ENCODE measurements around the gene ADAMTS13.

ADAMTS13 gene

DNA sequence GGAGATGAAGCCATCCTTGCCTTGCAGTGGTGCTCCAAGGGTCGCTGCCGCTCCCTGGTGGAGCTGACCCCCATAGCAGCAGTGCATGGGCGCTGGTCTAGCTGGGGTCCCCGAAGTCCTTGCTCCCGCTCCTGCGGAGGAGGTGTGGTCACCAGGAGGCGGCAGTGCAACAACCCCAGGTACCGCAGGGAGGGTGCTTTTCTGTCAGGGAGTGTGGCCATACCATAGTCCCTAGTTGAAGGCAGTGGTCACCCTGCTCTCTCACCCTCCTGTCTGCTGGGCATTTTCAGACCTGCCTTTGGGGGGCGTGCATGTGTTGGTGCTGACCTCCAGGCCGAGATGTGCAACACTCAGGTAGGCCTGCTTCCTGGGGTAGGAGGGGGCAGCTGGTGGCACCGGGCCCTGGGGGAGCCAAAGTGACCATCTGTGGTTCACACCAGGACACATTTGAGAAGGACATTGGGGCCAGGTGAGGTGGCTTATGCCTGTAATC lies 11.2 kb downstream of the ADAMTS13 start:
- H3K9ac ChIP-seq, result no peak overlapping the region
- peaks cover 71% of the 10 kb centered on the region for H3K27me3 ChIP-seq (ENCODE audit: insufficient read depth, low read depth)
- H2AFZ ChIP-seq (ENCODE audit: low read depth), result no peak overlapping the region
- no peaks in the 10 kb centered on the region for H3K79me2 ChIP-seq (ENCODE audit: insufficient read depth, low read depth)
- H4K20me1 ChIP-seq (ENCODE audit: insufficient read depth), result no peaks in the 10 kb centered on the region
- H3K4me1 ChIP-seq (ENCODE audit: low read depth, poor library complexity, severe bottlenecking), result no peaks in the 10 kb centered on the region
- no peak overlapping the region for H3K27ac ChIP-seq
- no peak overlapping the region for H3K4me2 ChIP-seq
- no peak overlapping the region for H3K4me3 ChIP-seq (IDR thresholded peaks at IDR 0.05; ENCODE audit: insufficient read depth, low read depth, low read length)
- H3K36me3 ChIP-seq (ENCODE audit: insufficient read depth), result no peaks in the 10 kb centered on the region
- TF ChIP-seq, protein P1, sequence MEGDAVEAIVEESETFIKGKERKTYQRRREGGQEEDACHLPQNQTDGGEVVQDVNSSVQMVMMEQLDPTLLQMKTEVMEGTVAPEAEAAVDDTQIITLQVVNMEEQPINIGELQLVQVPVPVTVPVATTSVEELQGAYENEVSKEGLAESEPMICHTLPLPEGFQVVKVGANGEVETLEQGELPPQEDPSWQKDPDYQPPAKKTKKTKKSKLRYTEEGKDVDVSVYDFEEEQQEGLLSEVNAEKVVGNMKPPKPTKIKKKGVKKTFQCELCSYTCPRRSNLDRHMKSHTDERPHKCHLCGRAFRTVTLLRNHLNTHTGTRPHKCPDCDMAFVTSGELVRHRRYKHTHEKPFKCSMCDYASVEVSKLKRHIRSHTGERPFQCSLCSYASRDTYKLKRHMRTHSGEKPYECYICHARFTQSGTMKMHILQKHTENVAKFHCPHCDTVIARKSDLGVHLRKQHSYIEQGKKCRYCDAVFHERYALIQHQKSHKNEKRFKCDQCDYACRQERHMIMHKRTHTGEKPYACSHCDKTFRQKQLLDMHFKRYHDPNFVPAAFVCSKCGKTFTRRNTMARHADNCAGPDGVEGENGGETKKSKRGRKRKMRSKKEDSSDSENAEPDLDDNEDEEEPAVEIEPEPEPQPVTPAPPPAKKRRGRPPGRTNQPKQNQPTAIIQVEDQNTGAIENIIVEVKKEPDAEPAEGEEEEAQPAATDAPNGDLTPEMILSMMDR (conservative IDR thresholded peaks at IDR 0.05; ENCODE audit: low read depth, low read length), result no peak

DNA sequence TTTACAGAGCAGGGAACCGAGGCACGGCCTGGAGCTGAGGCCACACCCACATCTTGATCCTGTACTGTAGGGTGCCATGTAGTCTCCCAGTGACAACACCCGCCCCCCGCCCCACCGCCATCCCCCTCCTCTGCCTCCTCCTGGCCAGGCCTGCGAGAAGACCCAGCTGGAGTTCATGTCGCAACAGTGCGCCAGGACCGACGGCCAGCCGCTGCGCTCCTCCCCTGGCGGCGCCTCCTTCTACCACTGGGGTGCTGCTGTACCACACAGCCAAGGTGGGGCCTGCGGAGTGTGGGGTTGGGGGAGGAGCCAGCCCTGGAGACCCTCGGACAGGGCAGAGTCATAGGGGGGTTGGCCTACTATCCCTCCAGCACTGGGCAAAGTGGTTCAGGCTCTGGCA lies 14.5 kb downstream of the ADAMTS13 start:
- Histone ChIP-seq H3K27me3 (ENCODE audit: insufficient read depth, low read depth) (peaks cover 89% of the 10 kb centered on the region), H2AFZ (ENCODE audit: low read depth) (no peak overlapping the region), H3K9ac (no peak overlapping the region), H3K79me2 (ENCODE audit: insufficient read depth, low read depth) (no peaks in the 10 kb centered on the region), H4K20me1 (ENCODE audit: insufficient read depth) (no peaks in the 10 kb centered on the region), H3K4me1 (ENCODE audit: low read depth, poor library complexity, severe bottlenecking) (no peaks in the 10 kb centered on the region), H3K4me3 (IDR thresholded peaks at IDR 0.05; ENCODE audit: insufficient read depth, low read depth, low read length) (no peak overlapping the region), H3K27ac (no peak overlapping the region), H3K36me3 (ENCODE audit: insufficient read depth) (no peaks in the 10 kb centered on the region), H3K4me2 (no peak overlapping the region)
- TF ChIP-seq, protein P1 (conservative IDR thresholded peaks at IDR 0.05; ENCODE audit: low read depth, low read length), result no peak

DNA sequence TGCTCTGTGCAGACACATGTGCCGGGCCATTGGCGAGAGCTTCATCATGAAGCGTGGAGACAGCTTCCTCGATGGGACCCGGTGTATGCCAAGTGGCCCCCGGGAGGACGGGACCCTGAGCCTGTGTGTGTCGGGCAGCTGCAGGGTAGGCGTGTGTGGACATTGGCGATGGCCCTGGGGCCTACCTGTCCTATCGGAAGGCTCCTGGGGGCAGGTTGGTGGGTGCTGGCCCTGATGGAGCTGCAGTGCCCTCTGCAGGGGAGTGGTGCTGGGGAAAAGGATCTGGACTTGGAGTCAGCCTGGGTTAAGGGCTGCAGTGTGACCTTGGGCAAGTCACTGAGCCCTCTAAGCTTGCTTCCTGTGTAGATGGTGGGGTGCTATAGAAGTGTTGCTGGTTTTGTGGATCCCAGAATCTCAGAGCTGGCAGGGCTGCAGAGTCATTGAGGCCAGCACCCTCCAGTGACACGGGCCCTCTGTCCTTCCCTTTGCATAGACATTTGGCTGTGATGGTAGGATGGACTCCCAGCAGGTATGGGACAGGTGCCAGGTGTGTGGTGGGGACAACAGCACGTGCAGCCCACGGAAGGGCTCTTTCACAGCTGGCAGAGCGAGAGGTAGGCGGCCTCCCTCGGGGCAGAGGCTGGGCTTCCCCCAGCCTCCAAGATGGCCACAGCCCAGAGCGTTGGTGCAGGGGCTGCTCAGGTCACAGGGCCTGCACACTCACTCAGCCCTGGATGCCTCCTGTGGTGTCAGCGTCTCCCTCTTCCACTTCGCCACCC lies 15.8 kb downstream of the ADAMTS13 start:
- Histone ChIP-seq H3K27me3 (ENCODE audit: insufficient read depth, low read depth) (peaks cover 94% of the 10 kb centered on the region), H3K79me2 (ENCODE audit: insufficient read depth, low read depth) (no peaks in the 10 kb centered on the region), H3K4me3 (IDR thresholded peaks at IDR 0.05; ENCODE audit: insufficient read depth, low read depth, low read length) (no peak overlapping the region), H3K27ac (no peak overlapping the region), H3K36me3 (ENCODE audit: insufficient read depth) (no peaks in the 10 kb centered on the region), H3K4me2 (no peak overlapping the region), H3K9ac (no peak overlapping the region), H2AFZ (ENCODE audit: low read depth) (no peak overlapping the region), H3K4me1 (ENCODE audit: low read depth, poor library complexity, severe bottlenecking) (no peaks in the 10 kb centered on the region), H4K20me1 (ENCODE audit: insufficient read depth) (no peaks in the 10 kb centered on the region)
- TF ChIP-seq, protein P1 (conservative IDR thresholded peaks at IDR 0.05; ENCODE audit: low read depth, low read length), result no peak

DNA sequence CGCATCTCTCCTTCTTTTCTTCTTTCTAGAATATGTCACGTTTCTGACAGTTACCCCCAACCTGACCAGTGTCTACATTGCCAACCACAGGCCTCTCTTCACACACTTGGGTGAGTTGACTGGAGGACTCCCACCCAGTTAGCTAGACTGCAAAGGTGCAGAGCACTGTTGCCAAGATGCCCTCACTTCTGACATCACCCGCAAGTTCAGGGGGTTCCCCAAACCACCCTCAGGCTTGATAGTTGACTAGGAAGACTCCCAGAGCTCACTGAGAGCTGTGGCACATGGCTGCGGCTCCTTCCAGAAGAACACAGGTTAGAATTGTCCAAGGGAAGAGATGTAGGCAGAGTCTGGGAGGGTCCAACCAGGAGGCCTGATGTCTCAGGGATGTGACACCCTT lies 17.2 kb downstream of the ADAMTS13 start:
- Histone ChIP-seq H4K20me1 (ENCODE audit: insufficient read depth) (no peaks in the 10 kb centered on the region), H3K36me3 (ENCODE audit: insufficient read depth) (no peaks in the 10 kb centered on the region), H3K27ac (no peak overlapping the region), H3K9ac (no peak overlapping the region), H2AFZ (ENCODE audit: low read depth) (no peak overlapping the region), H3K79me2 (ENCODE audit: insufficient read depth, low read depth) (no peaks in the 10 kb centered on the region), H3K4me1 (ENCODE audit: low read depth, poor library complexity, severe bottlenecking) (no peaks in the 10 kb centered on the region), H3K4me3 (IDR thresholded peaks at IDR 0.05; ENCODE audit: insufficient read depth, low read depth, low read length) (no peak overlapping the region), H3K27me3 (ENCODE audit: insufficient read depth, low read depth) (peaks cover 100% of the 10 kb centered on the region), H3K4me2 (no peak overlapping the region)
- TF ChIP-seq, protein P1 (conservative IDR thresholded peaks at IDR 0.05; ENCODE audit: low read depth, low read length), result no peak
